Smooth muscle cell (in vitro differentiated cells): ENCODE data around the gene KIAA0513. TPM values are rescaled to one million over a fixed set of nuclear protein-coding genes. Genes with fewer than 3 reads are reported as not detected.
A peak's percentile ranks its signal among the peaks of the same experiment; 100 is the strongest.

Experiments used
- DNase-seq: peaks from one replicate; lab custom pipeline; 2025; ENCODE audit not compliant: unreplicated experiment; lab: John Stamatoyannopoulos, UW
- H2AFZ ChIP-seq: fragments of 200-600 bp; sonication (generic); 2 replicates; pipeline ENCODE4 v1.6.0; 2016; ENCODE audit warnings: antibody characterized with exemption, low read depth, mild to moderate bottlenecking
- H3F3A ChIP-seq: fragments of 200-600 bp; sonication (generic); 2 replicates; pipeline ENCODE4 v1.6.0; 2017; ENCODE audit warnings: antibody characterized with exemption, low read depth
- H3K27ac ChIP-seq: fragments of 200-600 bp; sonication (generic); 2 replicates; pipeline ENCODE4 v1.5.1; 2016; ENCODE audit warnings: low read depth, mild to moderate bottlenecking
- H3K27me3 ChIP-seq: fragments of 200-600 bp; sonication (generic); 2 replicates; pipeline ENCODE4 v1.6.1; 2016; ENCODE audit warnings: low read depth, mild to moderate bottlenecking
- H3K36me3 ChIP-seq: fragments of 200-600 bp; sonication (generic); 2 replicates; pipeline ENCODE4 v1.5.1; 2016; ENCODE audit warnings: low read depth
- H3K4me1 ChIP-seq: fragments of 200-600 bp; sonication (generic); 2 replicates; pipeline ENCODE4 v1.5.1; 2016; ENCODE audit warnings: low read depth
- H3K4me2 ChIP-seq: fragments of 200-600 bp; sonication (generic); 2 replicates; pipeline ENCODE4 v1.6.0; 2016; ENCODE audit warnings: mild to moderate bottlenecking
- H3K4me3 ChIP-seq: fragments of 200-600 bp; sonication (generic); 2 replicates; pipeline ENCODE4 v1.5.1; 2016; ENCODE audit warnings: mild to moderate bottlenecking
- H3K79me2 ChIP-seq: fragments of 200-600 bp; sonication (generic); 2 replicates; pipeline ENCODE4 v1.6.0; 2016; ENCODE audit warnings: low read depth, mild to moderate bottlenecking
- H3K9ac ChIP-seq: fragments of 200-600 bp; sonication (generic); 2 replicates; pipeline ENCODE4 v1.6.0; 2016; ENCODE audit warnings: low read depth
- H3K9me3 ChIP-seq: fragments of 200-600 bp; sonication (generic); replicated peaks from 2 replicates; pipeline ENCODE4 v1.5.1; 2016; ENCODE audit warnings: low read depth
- H4K20me1 ChIP-seq: fragments of 200-600 bp; sonication (generic); 2 replicates; pipeline ENCODE4 v1.6.0; 2016; ENCODE audit warnings: low read depth
- CTCF ChIP-seq: fragments of 200-600 bp; sonication (generic); IDR thresholded peaks from 2 replicates; pipeline ENCODE4 v1.5.1; 2017; ENCODE audit warnings: borderline replicate concordance, mild to moderate bottlenecking, antibody characterized with exemption; ENCODE audit not compliant: insufficient read depth, poor library complexity, severe bottlenecking
- WGBS: methylation state at CpG from one replicate; pipeline ENCODE4 v1.1.7; 2016; ENCODE audit warnings: low lambda C conversion rate; 5-methylcytosine and 5-hydroxymethylcytosine counted together
- polyA plus RNA-seq: library from polyadenylated mRNA; unstranded; fragments of >200 nt; fragmentation: Nextera tagmentation; extraction: Ambion mirVana; gene quantifications from 2 replicates; pipeline ENCODE4 v1.2.1, GENCODE V29; 2016
- total RNA-seq: library from RNA; depleted of rRNA; stranded (reverse); fragments of >200 nt; gene quantifications from 2 replicates; pipeline ENCODE4 v1.2.3, GENCODE V29; 2014

KIAA0513 gene
- total and polyA plus RNA-seq, 2 experiments from 2014 or later = 3.2 to 3.3 TPM

GRCh38 chr16:85025781-85026653, 1.6 kb upstream of the KIAA0513 start:
- H3K4me1 ChIP-seq = peaks cover 13% of the 10 kb centered on the region
- no peaks in the 10 kb centered on the region for H3K36me3 ChIP-seq
- no peak overlapping the region for H3K4me3 ChIP-seq
- H2AFZ ChIP-seq = no peak overlapping the region
- no peak overlapping the region for H3K9ac ChIP-seq
- H3F3A ChIP-seq = peaks cover 5% of the 10 kb centered on the region
- H3K27me3 ChIP-seq = no peaks in the 10 kb centered on the region
- H3K9me3 ChIP-seq = no peaks in the 10 kb centered on the region
- DNase-seq = no peak
- H3K27ac ChIP-seq = no peak overlapping the region
- H3K4me2 ChIP-seq = peak overlapping the region; percentile 88
- no peaks in the 10 kb centered on the region for H3K79me2 ChIP-seq
- whole genome bisulfite sequencing = 89% methylated on average over 8 of the region's 8 CpGs
- H4K20me1 ChIP-seq = peaks cover 5% of the 10 kb centered on the region
- TF ChIP-seq CTCF = no peak

- Histone ChIP-seq H4K20me1 (peaks cover 5% of the 10 kb centered on the region), H3K4me3 (peak overlapping the region; percentile 96), H3K4me2 (peak overlapping the region; percentile 88), H3K4me1 (peaks cover 13% of the 10 kb centered on the region), H3K27ac (peak overlapping the region; percentile 43), H3F3A (peaks cover 5% of the 10 kb centered on the region), H2AFZ (peak overlapping the region; percentile 44), H3K36me3 (no peaks in the 10 kb centered on the region), H3K9me3 (no peaks in the 10 kb centered on the region), H3K27me3 (no peaks in the 10 kb centered on the region), H3K9ac (peak overlapping the region; percentile 81), H3K79me2 (no peaks in the 10 kb centered on the region)
- no peak for TF ChIP-seq CTCF
- DNase-seq = no peak
- 67% methylated on average over 4 of the region's 4 CpGs for WGBS
These were observed 892 bp upstream of the KIAA0513 start for GRCh38 chr16:85026703-85027102.

GRCh38 chr16:85027958-85028684, 526 bp downstream of the KIAA0513 start:
- Histone ChIP-seq H3K4me3 (peak overlapping the region; percentile 96), H3K9me3 (no peaks in the 10 kb centered on the region), H3K27me3 (no peaks in the 10 kb centered on the region), H2AFZ (peak overlapping the region; percentile 97), H3K4me1 (peaks cover 13% of the 10 kb centered on the region), H3K27ac (peak overlapping the region; percentile 69), H3F3A (peaks cover 5% of the 10 kb centered on the region), H3K4me2 (peak overlapping the region; percentile 88), H3K9ac (peak overlapping the region; percentile 81), H4K20me1 (peaks cover 5% of the 10 kb centered on the region), H3K79me2 (no peaks in the 10 kb centered on the region), H3K36me3 (no peaks in the 10 kb centered on the region)
- DNase-seq = no peak
- WGBS = 15% methylated on average over 22 of the region's 41 CpGs
- peak; percentile 29 for TF ChIP-seq CTCF
